DOHH2 (cell line): ENCODE measurements around the gene JHY.

Experiments
- H3F3A ChIP-seq: fragments of 200-600 bp; sonication (generic), shearing (Covaris generic); 2 replicates; pipeline ENCODE4 v1.6.0; 2016; ENCODE audit warnings: antibody characterized with exemption, mild to moderate bottlenecking; ENCODE audit not compliant: control insufficient read depth, insufficient read depth
- H3K27ac ChIP-seq: fragments of 200-600 bp; sonication (generic); 2 replicates; pipeline ENCODE4 v1.5.1; 2014; ENCODE audit warnings: low read depth, mild to moderate bottlenecking, low read length, moderate library complexity
- H3K27me3 ChIP-seq: fragments of 200-600 bp; sonication (generic); 2 replicates; pipeline ENCODE4 v1.6.1; 2014; ENCODE audit warnings: mild to moderate bottlenecking, low read length, mixed read lengths; ENCODE audit not compliant: control insufficient read depth
- H3K36me3 ChIP-seq: fragments of 200-600 bp; sonication (generic); 2 replicates; pipeline ENCODE4 v1.6.1; 2014; ENCODE audit warnings: mild to moderate bottlenecking, low read length, moderate library complexity, mixed read lengths; ENCODE audit not compliant: control insufficient read depth
- H3K4me1 ChIP-seq: fragments of 200-600 bp; sonication (generic); 2 replicates; pipeline ENCODE4 v1.6.1; 2014; ENCODE audit warnings: mild to moderate bottlenecking, low read length, mixed read lengths; ENCODE audit not compliant: control insufficient read depth
- H3K4me2 ChIP-seq: fragments of 200-600 bp; sonication (generic); 2 replicates; pipeline ENCODE4 v1.6.0; 2014; ENCODE audit warnings: mild to moderate bottlenecking, low read length, moderate library complexity
- H3K4me3 ChIP-seq: fragments of 200-600 bp; sonication (generic); 2 replicates; pipeline ENCODE4 v1.5.1; 2014; ENCODE audit warnings: mild to moderate bottlenecking, low read length, mixed read lengths
- H3K79me2 ChIP-seq: fragments of 200-600 bp; sonication (generic); 2 replicates; pipeline ENCODE4 v1.6.1; 2014; ENCODE audit warnings: mild to moderate bottlenecking, low read length, mixed read lengths; ENCODE audit not compliant: control insufficient read depth
- H3K9me2 ChIP-seq: fragments of 200-600 bp; sonication (generic); replicated peaks from 2 replicates; pipeline ENCODE4 v1.6.1; 2014; ENCODE audit warnings: mild to moderate bottlenecking, low read length, mixed read lengths; ENCODE audit not compliant: control insufficient read depth
- H3K9me3 ChIP-seq: fragments of 200-600 bp; sonication (generic); 2 replicates; pipeline ENCODE4 v1.6.1; 2014; ENCODE audit warnings: antibody characterized with exemption, low read length, mixed read lengths; ENCODE audit not compliant: control insufficient read depth, insufficient read depth
- H4K20me1 ChIP-seq: fragments of 200-600 bp; sonication (generic); 2 replicates; pipeline ENCODE4 v1.6.0; 2014; ENCODE audit warnings: low read depth, mild to moderate bottlenecking, antibody characterized with exemption, low read length, moderate library complexity; ENCODE audit not compliant: control insufficient read depth, insufficient read depth
- CTCF ChIP-seq: fragments of 200-600 bp; sonication (generic); IDR thresholded peaks from one replicate; pipeline ENCODE4 v1.5.1; 2014; ENCODE audit warnings: antibody characterized with exemption, mild to moderate bottlenecking, low read depth, low read length; ENCODE audit not compliant: poor library complexity, severe bottlenecking
- EZH2phosphoT487 ChIP-seq: fragments of 200-600 bp; sonication (generic); IDR thresholded peaks from 2 replicates; pipeline ENCODE4 v1.6.1; 2017; ENCODE audit warnings: borderline replicate concordance, mild to moderate bottlenecking, antibody characterized with exemption, low read length, moderate library complexity, mixed read lengths

The JHY gene

GRCh38 chr11:122882189-122882856, at the start of gene JHY:
Gene JHY (plus strand): TSS chr11:122882759. CDS start chr11:122885850, 3,091 bp downstream.
- Histone ChIP-seq H3K36me3 (no peaks in the 10 kb centered on the region), H3K27ac (no peak within 1 kb of the TSS)

GRCh38 chr11:122833846-122834464, 48.6 kb upstream of the JHY start:
- Histone ChIP-seq H3K27ac (no peak overlapping the region), H3K27me3 (peaks cover 6% of the 10 kb centered on the region), H3K36me3 (no peaks in the 10 kb centered on the region), H3K79me2 (no peaks in the 10 kb centered on the region), H3K4me3 (no peak overlapping the region), H4K20me1 (no peaks in the 10 kb centered on the region), H3K4me1 (no peaks in the 10 kb centered on the region), H3F3A (no peaks in the 10 kb centered on the region), H3K4me2 (no peak overlapping the region), H3K9me2 (no peaks in the 10 kb centered on the region), H3K9me3 (no peaks in the 10 kb centered on the region)
- TF ChIP-seq EZH2phosphoT487 (no peak), CTCF (no peak)

More at GRCh38 chr11:122882189-122882856, at the start of gene JHY:
- H3K4me3 ChIP-seq = no peak within 1 kb of the TSS; the same call in 1 of the 2 replicates
- H3K79me2 ChIP-seq = no peaks in the 10 kb centered on the region
- no peaks in the 10 kb centered on the region for H3K9me3 ChIP-seq
- no peak for TF ChIP-seq CTCF
- peak; percentile 68; the same call in 1 of the 2 replicates for TF ChIP-seq EZH2phosphoT487
- H3K4me1 ChIP-seq = no peaks in the 10 kb centered on the region
- no peaks in the 10 kb centered on the region for H3K9me2 ChIP-seq
- no peaks in the 10 kb centered on the region for H3F3A ChIP-seq
- H3K27me3 ChIP-seq = peaks cover 38% of the 10 kb centered on the region
- H3K4me2 ChIP-seq = no peak within 1 kb of the TSS; the same call in 1 of the 2 replicates
- no peaks in the 10 kb centered on the region for H4K20me1 ChIP-seq

GRCh38 chr11:122836916-122837315, 45.6 kb upstream of the JHY start:
- H3K4me2 ChIP-seq = no peak overlapping the region
- no peaks in the 10 kb centered on the region for H3K79me2 ChIP-seq
- H3K27ac ChIP-seq = no peak overlapping the region
- TF ChIP-seq EZH2phosphoT487 = no peak
- TF ChIP-seq CTCF = no peak
- no peak overlapping the region for H3K4me3 ChIP-seq
- H3F3A ChIP-seq = no peaks in the 10 kb centered on the region
- H3K27me3 ChIP-seq = peaks cover 6% of the 10 kb centered on the region
- no peaks in the 10 kb centered on the region for H3K9me3 ChIP-seq
- H3K9me2 ChIP-seq = no peaks in the 10 kb centered on the region
- H3K36me3 ChIP-seq = no peaks in the 10 kb centered on the region
- no peaks in the 10 kb centered on the region for H3K4me1 ChIP-seq
- H4K20me1 ChIP-seq = no peaks in the 10 kb centered on the region
